ENCODE results near the gene MKRN1.

Gene MKRN1

DNA sequence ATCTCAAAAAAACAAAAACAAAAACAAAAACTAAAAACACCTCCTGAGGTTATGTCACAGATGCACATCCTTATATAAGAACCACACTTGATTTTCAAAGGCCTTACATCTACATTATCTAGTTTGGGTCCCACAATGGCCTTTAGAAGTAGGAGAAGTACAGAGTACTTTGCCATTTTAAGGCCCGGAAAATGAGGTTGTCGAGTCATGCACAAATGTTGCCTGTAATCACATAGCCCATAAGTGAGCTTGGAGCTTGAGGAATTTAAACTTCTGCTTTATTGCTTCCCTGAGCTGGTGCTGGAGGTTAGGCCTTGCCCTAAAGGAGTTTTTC is 9.7 kb upstream of the MKRN1 start:
- H3K79me2 ChIP-seq (ENCODE audit: insufficient read depth, low read length): no peaks in the 10 kb centered on the region
- H4K20me1 ChIP-seq (ENCODE audit: insufficient read depth, low read length): no peaks in the 10 kb centered on the region
- H3F3A ChIP-seq (ENCODE audit: insufficient read depth, low read length): no peaks in the 10 kb centered on the region
- no peak overlapping the region for H3K27ac ChIP-seq (ENCODE audit: low read depth, low read length, poor library complexity, severe bottlenecking)
- no peak overlapping the region for H3K4me2 ChIP-seq (ENCODE audit: low read length)
- H3K36me3 ChIP-seq (ENCODE audit: insufficient read depth, low read length): no peaks in the 10 kb centered on the region
- TF ChIP-seq, protein P1, sequence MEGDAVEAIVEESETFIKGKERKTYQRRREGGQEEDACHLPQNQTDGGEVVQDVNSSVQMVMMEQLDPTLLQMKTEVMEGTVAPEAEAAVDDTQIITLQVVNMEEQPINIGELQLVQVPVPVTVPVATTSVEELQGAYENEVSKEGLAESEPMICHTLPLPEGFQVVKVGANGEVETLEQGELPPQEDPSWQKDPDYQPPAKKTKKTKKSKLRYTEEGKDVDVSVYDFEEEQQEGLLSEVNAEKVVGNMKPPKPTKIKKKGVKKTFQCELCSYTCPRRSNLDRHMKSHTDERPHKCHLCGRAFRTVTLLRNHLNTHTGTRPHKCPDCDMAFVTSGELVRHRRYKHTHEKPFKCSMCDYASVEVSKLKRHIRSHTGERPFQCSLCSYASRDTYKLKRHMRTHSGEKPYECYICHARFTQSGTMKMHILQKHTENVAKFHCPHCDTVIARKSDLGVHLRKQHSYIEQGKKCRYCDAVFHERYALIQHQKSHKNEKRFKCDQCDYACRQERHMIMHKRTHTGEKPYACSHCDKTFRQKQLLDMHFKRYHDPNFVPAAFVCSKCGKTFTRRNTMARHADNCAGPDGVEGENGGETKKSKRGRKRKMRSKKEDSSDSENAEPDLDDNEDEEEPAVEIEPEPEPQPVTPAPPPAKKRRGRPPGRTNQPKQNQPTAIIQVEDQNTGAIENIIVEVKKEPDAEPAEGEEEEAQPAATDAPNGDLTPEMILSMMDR (IDR thresholded peaks at IDR 0.05; ENCODE audit: low read length): no peak
- TF ChIP-seq EZH2 (IDR thresholded peaks at IDR 0.05; ENCODE audit: borderline replicate concordance, low read length): no peak
- no peak overlapping the region for H2AFZ ChIP-seq (ENCODE audit: low read length)
- no peaks in the 10 kb centered on the region for H3K4me1 ChIP-seq (ENCODE audit: insufficient read depth, low read length, severe bottlenecking)
- H3K4me3 ChIP-seq (ENCODE audit: low read depth, low read length, poor library complexity, severe bottlenecking): no peak overlapping the region
- H3K9ac ChIP-seq (ENCODE audit: low read length): no peak overlapping the region
- H3K27me3 ChIP-seq (ENCODE audit: insufficient read depth, low read length): no peaks in the 10 kb centered on the region
- H3K9me2 ChIP-seq (ENCODE audit: low read depth, low read length): no peaks in the 10 kb centered on the region
- H3K9me3 ChIP-seq (ENCODE audit: low read length): no peaks in the 10 kb centered on the region

DNA sequence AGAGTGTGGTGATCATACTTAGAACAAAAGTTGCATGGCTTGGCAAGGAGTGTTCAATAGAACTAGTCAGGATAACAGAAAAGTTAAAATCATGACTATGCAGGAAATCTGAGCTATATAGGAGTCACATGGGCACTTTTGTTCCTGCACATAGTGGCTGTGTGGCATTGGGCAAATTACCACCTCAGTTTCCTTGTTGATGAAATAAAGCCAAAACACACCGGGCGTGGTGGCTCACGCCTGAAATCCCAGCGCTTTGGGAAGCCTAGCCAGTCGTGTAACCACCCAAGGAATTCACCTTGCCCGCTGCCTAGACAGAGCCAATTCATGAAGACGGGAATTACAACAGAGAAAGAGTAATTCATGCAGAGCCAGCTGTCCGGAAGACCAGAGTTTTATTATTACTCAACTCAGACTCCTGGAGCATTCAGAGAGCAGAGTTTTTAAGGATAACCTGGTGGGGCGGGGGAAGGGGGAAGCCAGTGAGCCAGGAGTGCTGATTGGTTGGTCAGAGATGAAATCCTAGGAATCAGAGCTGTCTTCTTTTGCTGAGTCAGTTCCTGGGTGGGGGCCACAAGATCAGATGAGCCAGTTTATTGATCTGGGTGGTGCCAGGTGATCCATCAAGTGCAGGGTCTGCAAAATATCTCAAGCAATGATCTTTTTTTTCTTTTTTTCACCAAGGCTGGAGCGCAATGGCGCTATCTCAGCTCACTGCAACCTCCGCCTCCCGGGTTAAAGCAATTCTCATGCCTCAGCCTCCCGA is 6.4 kb upstream of the MKRN1 start:
- H3K9me2 ChIP-seq (ENCODE audit: low read depth, low read length): no peaks in the 10 kb centered on the region
- no peak overlapping the region for H3K4me2 ChIP-seq (ENCODE audit: low read length)
- H2AFZ ChIP-seq (ENCODE audit: low read length): no peak overlapping the region
- H4K20me1 ChIP-seq (ENCODE audit: insufficient read depth, low read length): no peaks in the 10 kb centered on the region
- no peak overlapping the region for H3K9ac ChIP-seq (ENCODE audit: low read length)
- no peaks in the 10 kb centered on the region for H3F3A ChIP-seq (ENCODE audit: insufficient read depth, low read length)
- no peak overlapping the region for H3K27ac ChIP-seq (ENCODE audit: low read depth, low read length, poor library complexity, severe bottlenecking)
- H3K4me1 ChIP-seq (ENCODE audit: insufficient read depth, low read length, severe bottlenecking): no peaks in the 10 kb centered on the region
- H3K4me3 ChIP-seq (ENCODE audit: low read depth, low read length, poor library complexity, severe bottlenecking): no peak overlapping the region
- no peaks in the 10 kb centered on the region for H3K27me3 ChIP-seq (ENCODE audit: insufficient read depth, low read length)
- no peaks in the 10 kb centered on the region for H3K9me3 ChIP-seq (ENCODE audit: low read length)
- no peak for TF ChIP-seq EZH2 (IDR thresholded peaks at IDR 0.05; ENCODE audit: borderline replicate concordance, low read length)
- H3K79me2 ChIP-seq (ENCODE audit: insufficient read depth, low read length): no peaks in the 10 kb centered on the region
- H3K36me3 ChIP-seq (ENCODE audit: insufficient read depth, low read length): no peaks in the 10 kb centered on the region

DNA sequence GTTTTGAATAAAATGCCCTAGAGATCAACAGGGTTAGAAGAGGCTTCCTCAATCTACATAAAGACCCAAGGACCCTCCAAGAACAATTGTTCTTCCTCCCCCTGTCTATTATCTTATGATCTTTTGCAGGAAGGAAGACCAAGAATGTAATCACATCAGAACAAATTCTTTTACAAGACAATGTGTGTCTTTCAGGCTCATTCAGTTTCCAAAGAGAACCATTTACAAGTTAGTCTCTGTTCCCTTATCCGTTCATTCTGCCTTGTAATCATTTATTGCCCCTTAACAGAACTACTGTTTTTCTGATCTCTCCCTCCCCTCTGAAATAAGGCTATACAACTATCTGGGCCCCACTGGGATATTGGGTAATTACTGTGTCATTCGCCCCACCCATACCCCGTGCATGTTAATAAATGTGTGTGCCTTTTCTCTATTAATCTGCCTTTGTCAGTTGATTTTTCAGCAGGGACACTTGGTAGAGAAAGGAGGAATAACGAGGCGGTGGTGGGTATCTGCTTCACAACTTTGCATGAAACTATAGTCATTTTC is 5.7 kb upstream of the MKRN1 start:
- H2AFZ ChIP-seq (ENCODE audit: low read length): no peak overlapping the region
- H3K4me3 ChIP-seq (ENCODE audit: low read depth, low read length, poor library complexity, severe bottlenecking): no peak overlapping the region
- no peaks in the 10 kb centered on the region for H3F3A ChIP-seq (ENCODE audit: insufficient read depth, low read length)
- H3K27ac ChIP-seq (ENCODE audit: low read depth, low read length, poor library complexity, severe bottlenecking): no peak overlapping the region
- H3K4me1 ChIP-seq (ENCODE audit: insufficient read depth, low read length, severe bottlenecking): no peaks in the 10 kb centered on the region
- H3K4me2 ChIP-seq (ENCODE audit: low read length): no peak overlapping the region
- no peaks in the 10 kb centered on the region for H3K36me3 ChIP-seq (ENCODE audit: insufficient read depth, low read length)
- no peaks in the 10 kb centered on the region for H4K20me1 ChIP-seq (ENCODE audit: insufficient read depth, low read length)
- H3K9ac ChIP-seq (ENCODE audit: low read length): no peak overlapping the region
- no peaks in the 10 kb centered on the region for H3K9me2 ChIP-seq (ENCODE audit: low read depth, low read length)
- no peak for TF ChIP-seq EZH2 (IDR thresholded peaks at IDR 0.05; ENCODE audit: borderline replicate concordance, low read length)
- TF ChIP-seq, protein P1 (IDR thresholded peaks at IDR 0.05; ENCODE audit: low read length): no peak
- H3K27me3 ChIP-seq (ENCODE audit: insufficient read depth, low read length): no peaks in the 10 kb centered on the region
- H3K79me2 ChIP-seq (ENCODE audit: insufficient read depth, low read length): no peaks in the 10 kb centered on the region
- no peaks in the 10 kb centered on the region for H3K9me3 ChIP-seq (ENCODE audit: low read length)

DNA sequence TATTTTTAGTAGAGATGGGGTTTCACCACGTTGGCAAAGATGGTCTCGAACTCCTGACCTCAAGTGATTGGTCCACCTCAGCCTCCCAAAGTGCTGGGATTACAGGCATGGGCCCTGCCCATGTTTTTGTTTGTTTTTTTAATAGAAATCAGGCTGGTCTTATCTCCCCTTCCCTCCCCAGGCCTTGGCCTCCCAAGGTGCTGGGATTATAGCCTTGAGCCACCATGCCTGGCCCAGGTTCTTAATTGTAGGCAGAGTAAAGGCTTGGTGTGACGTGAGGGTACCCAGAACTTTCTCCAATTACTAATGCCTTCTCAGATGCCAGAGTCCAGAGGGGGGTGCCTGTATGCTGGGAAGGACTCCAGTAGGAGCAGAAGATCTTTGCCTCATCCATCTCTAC is 5.2 kb upstream of the MKRN1 start:
- Histone ChIP-seq H3K79me2 (ENCODE audit: insufficient read depth, low read length) (no peaks in the 10 kb centered on the region), H3K9me2 (ENCODE audit: low read depth, low read length) (no peaks in the 10 kb centered on the region), H3K4me2 (ENCODE audit: low read length) (no peak overlapping the region), H3F3A (ENCODE audit: insufficient read depth, low read length) (no peaks in the 10 kb centered on the region), H3K4me3 (ENCODE audit: low read depth, low read length, poor library complexity, severe bottlenecking) (no peak overlapping the region), H3K4me1 (ENCODE audit: insufficient read depth, low read length, severe bottlenecking) (peaks cover 4% of the 10 kb centered on the region), H3K9me3 (ENCODE audit: low read length) (no peaks in the 10 kb centered on the region), H3K9ac (ENCODE audit: low read length) (no peak overlapping the region), H3K27ac (ENCODE audit: low read depth, low read length, poor library complexity, severe bottlenecking) (no peak overlapping the region), H3K36me3 (ENCODE audit: insufficient read depth, low read length) (no peaks in the 10 kb centered on the region), H4K20me1 (ENCODE audit: insufficient read depth, low read length) (no peaks in the 10 kb centered on the region), H2AFZ (ENCODE audit: low read length) (no peak overlapping the region), H3K27me3 (ENCODE audit: insufficient read depth, low read length) (no peaks in the 10 kb centered on the region)
- TF ChIP-seq, protein P1 (IDR thresholded peaks at IDR 0.05; ENCODE audit: low read length): no peak
- TF ChIP-seq EZH2 (IDR thresholded peaks at IDR 0.05; ENCODE audit: borderline replicate concordance, low read length): no peak

Measured in OCI-LY1 (cell line).